ENCODE data around the gene INS.

Gene INS

GRCh38 chr11:2149460-2149859 is 11.5 kb downstream of the INS start:
- TF ChIP-seq, protein P1, sequence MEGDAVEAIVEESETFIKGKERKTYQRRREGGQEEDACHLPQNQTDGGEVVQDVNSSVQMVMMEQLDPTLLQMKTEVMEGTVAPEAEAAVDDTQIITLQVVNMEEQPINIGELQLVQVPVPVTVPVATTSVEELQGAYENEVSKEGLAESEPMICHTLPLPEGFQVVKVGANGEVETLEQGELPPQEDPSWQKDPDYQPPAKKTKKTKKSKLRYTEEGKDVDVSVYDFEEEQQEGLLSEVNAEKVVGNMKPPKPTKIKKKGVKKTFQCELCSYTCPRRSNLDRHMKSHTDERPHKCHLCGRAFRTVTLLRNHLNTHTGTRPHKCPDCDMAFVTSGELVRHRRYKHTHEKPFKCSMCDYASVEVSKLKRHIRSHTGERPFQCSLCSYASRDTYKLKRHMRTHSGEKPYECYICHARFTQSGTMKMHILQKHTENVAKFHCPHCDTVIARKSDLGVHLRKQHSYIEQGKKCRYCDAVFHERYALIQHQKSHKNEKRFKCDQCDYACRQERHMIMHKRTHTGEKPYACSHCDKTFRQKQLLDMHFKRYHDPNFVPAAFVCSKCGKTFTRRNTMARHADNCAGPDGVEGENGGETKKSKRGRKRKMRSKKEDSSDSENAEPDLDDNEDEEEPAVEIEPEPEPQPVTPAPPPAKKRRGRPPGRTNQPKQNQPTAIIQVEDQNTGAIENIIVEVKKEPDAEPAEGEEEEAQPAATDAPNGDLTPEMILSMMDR (IDR thresholded peaks at IDR 0.05; ENCODE audit: low read depth, low read length) = no peak
- H3K4me3 ChIP-seq (ENCODE audit: low read depth, low read length) = no peak overlapping the region

GRCh38 chr11:2148595-2148994 is 12.4 kb downstream of the INS start:
- no peak overlapping the region for H3K4me3 ChIP-seq (ENCODE audit: low read depth, low read length)
- TF ChIP-seq, protein P1 (IDR thresholded peaks at IDR 0.05; ENCODE audit: low read depth, low read length) = no peak

GRCh38 chr11:2147391-2147790 is 13.6 kb downstream of the INS start:
- no peak overlapping the region for H3K4me3 ChIP-seq (ENCODE audit: low read depth, low read length)
- TF ChIP-seq, protein P1 (IDR thresholded peaks at IDR 0.05; ENCODE audit: low read depth, low read length) = no peak

GRCh38 chr11:2146051-2146450 is 15.0 kb downstream of the INS start:
- H3K4me3 ChIP-seq (ENCODE audit: low read depth, low read length) = no peak overlapping the region
- TF ChIP-seq, protein P1 (IDR thresholded peaks at IDR 0.05; ENCODE audit: low read depth, low read length) = no peak

GRCh38 chr11:2144544-2145248 is 16.3 kb downstream of the INS start:
- no peak overlapping the region for H3K4me3 ChIP-seq (ENCODE audit: low read depth, low read length)
- TF ChIP-seq, protein P1 (IDR thresholded peaks at IDR 0.05; ENCODE audit: low read depth, low read length) = no peak

DNA sequence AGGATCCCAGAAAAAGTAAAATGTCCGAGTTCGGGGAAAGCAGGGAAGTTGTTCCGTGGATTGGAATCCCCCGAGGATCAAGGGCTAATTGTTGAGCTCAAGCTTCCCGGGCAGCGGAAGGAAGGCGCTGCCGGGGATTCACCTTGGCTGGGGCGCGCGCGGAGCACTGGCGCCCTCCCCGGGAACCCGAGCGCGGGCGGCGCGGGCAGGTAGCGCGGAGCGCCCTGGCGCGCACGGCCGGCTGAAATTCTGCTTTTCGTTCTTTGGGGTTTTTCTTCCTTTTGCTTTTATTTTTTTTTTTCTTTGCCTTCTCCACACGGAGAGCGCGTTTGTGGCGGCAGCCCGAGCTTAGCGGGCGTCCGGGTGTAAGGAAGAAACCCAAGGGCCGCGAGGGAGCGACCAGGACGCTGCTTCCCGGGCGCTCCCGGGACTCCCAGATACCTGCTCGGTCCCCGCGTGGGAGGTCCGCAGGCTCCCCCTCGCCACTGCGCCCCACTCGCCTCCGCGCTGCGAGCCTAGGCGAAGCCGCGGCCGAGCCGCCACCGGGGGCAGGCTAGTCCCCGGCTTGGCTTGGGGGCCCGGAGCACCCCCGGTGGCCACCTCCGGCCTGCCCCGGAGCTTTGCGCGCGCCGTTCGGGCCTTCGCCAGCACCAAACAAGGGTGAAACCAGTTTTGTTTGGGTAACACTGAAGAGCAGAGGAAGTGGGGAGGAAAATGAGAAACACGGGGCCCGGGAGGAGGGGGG is 17.0 kb downstream of the INS start:
- TF ChIP-seq, protein P1 (IDR thresholded peaks at IDR 0.05; ENCODE audit: low read depth, low read length) = no peak
- no peak overlapping the region for H3K4me3 ChIP-seq (ENCODE audit: low read depth, low read length)

DNA sequence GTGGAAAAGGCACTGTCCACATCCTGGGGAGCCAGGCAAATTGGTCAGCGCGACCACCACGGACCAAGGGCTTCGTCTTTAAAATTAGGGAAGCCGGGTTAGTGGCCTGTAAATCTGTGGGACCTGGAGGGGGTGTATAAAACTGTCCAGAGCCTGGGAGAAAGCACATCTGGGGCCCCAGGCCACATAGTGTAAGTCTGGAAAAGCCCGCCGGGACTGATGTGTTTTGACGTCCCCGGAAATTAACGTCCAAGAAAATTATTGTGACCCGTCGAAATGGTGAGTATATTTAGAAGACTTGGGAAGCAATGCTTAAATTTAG is 17.6 kb downstream of the INS start:
- TF ChIP-seq, protein P1 (IDR thresholded peaks at IDR 0.05; ENCODE audit: low read depth, low read length) = no peak
- no peak overlapping the region for H3K4me3 ChIP-seq (ENCODE audit: low read depth, low read length)

All from WI38 (cell line).